Smooth muscle cell of the brain vasculature (primary cell): ENCODE data around the gene NLN.
A peak's percentile ranks its signal among the peaks of the same experiment; 100 is the strongest.
"Not testable (repeated sequence)": the region's sequence is repeated elsewhere in the genome, so short reads cannot be mapped to it uniquely, and the experiment has no call there.

Experiments used
- DNase-seq: peaks from one replicate; pipeline ENCODE4 v3.0.0-alpha.2; 2012; ENCODE audit warnings: low read depth, low spot score

NLN gene

DNA sequence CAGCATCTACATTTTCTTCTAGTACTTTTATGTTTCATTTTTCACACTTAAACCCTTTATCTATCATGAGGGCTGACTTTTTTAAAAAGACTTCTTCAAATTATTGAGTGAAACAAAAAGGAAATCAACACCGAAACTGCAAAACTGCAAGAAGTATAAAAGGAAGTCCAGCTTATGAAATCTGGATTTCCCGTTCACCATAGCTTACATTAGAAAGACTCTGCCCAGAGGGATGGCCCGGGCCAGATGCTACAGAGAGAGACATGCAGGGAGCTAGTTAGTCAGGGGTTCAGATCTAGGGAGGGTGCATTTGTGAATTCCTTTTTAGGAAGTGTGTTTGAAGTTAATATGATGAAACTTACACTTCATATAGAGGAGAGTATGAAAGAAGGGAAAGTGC, 10.0 kb downstream of the NLN start:
- not testable (repeated sequence) for DNase-seq

DNA sequence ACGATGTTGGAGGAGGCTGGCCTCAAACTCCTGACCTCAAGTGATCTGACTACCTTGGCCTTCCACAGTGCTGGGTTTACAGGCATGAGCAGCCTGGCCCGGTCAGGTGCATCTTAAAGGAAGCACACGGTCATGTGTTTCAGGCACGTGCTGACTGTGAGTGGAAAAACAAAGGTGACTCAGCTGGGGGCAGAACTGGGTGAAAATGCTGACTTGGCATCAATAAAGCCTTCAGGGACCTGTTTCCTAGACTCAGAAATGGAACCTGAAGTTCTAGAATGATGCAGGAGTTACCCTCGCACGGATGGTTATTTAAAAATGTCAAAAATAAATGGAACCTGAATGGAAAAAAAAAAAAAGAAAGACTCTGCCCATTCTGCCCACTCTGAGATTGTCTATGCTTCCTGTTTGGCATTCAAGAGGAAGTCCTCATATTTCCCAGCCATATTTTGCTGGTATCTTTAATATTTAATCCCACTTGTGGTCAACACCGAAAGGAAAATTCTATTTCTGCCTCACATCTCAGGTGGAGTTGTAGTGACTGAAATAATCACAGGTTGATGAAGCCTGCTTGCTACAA, 12.3 kb downstream of the NLN start:
- DNase-seq, result not testable (repeated sequence)

DNA sequence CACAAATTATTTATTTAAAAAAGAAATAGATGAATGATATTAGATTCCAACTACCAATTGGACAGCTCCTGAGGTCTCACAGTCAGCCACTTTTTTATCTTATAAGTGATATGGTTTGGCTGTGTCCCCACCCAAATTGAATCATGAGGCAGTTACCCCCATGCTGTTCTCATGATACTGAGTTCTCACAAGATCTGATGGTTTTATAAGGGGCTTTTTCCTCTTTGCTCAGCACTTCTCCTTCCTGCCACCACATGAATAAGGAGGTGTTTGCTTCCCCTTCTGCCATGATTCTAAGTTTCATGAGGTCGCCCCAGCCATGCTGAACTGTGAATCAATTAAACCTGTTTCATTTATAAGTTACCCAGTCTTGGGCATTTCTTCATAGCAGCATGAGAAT, 12.9 kb downstream of the NLN start:
- DNase-seq, result no peak

DNA sequence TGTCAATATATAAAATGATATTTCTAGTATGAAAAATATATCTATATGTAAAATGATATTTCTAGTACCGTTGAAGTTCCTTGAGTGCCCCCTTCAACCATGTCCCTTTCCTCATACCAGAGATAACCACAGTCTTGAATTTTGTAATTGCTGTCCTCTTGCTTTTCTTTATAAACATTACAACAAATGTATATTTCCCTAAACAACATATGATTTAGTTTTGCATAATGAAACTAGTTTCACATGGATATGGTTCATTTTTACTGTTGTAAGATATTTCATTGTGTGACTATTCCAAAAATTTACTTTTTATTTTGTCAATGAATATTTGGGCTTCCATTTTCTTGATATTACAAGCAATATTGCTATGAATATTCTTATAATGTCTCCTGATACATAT, 14.0 kb downstream of the NLN start:
- no peak for DNase-seq

DNA sequence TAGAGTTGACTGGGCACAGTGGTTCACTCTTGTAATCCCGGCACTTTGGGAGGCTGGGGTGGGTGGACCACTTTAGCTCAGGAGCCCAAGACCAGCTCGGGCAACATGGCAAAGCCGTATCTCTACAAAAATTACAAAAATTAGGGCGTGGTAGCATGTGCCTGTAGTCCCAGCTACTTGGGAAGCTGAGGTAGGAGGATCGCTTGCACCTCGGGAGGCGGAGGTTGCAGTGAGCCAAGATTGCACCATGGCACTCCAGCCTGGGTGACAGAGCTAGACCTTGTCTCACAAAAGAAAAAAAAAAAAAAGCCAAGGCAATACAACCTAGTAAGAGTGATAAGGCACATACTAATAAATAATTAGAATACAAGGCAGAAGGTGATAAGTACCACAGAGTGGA, 15.8 kb downstream of the NLN start:
- no peak for DNase-seq

DNA sequence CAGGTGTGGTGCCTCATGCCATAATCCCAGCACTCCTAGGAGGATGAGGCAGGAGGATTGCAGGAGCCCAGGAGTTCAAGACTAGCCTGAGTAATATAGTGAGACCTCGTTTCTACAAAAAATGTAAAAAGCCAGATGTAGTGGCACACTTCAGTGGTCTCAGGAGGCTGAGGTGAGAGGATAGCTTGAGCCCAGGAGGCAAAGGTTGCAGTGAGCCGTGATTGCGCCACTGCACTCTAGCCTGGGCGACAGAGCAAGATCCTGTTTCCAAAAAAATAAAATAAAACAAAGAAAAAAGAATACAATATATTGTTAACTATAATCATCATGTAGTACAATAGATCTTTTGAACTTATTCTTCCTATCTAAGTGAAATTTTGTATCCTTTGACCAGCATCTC, 16.3 kb downstream of the NLN start:
- no peak for DNase-seq

DNA sequence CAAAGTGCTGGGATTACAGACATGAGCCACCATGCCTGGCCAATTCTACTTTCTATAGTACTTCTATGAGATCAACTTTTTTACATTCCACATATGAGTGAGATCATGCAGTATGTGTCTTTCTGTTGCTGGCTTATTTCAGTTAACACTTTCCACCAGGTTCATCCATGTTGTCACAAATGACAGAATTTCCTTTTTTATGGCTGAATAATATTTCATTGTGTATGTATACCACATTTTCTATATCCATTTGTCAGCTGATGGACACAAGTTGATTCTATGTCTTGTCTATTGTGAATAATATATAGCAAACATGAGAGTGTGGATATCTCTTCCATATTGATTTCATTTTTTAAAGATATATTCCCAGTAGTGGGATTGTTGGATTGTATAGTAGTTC, 17.2 kb downstream of the NLN start:
- DNase-seq, result no peak

DNA sequence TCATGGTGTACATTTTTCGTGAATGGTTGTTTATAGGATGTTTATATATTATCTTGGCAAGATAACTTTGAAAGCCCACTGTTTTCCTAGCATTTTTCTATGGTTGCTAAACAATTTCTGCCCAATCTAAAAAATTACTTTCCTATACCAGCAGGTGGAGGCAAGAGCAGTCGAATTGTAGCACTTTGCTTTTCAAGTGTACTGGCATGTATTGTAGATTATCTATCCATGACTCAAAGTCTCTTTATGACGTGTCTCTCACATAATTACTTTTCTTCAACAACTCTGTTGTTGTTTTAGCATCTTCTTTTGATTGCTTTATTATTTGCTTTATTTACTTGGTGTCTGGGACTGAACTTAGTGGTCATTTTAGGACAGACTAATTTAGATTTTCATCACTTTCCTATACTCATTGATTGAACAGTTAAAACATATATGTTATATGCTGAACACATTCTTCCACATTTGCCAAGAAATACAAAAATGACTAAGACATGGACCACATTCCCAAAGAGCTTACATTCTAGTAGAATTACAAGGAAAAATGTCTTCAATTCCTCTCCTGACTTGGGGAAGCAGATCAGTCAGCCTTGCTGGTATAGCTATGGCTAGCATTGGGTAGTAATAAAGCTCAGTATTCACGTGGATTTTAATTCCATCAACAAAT, 20.7 kb downstream of the NLN start:
- no peak for DNase-seq

DNA sequence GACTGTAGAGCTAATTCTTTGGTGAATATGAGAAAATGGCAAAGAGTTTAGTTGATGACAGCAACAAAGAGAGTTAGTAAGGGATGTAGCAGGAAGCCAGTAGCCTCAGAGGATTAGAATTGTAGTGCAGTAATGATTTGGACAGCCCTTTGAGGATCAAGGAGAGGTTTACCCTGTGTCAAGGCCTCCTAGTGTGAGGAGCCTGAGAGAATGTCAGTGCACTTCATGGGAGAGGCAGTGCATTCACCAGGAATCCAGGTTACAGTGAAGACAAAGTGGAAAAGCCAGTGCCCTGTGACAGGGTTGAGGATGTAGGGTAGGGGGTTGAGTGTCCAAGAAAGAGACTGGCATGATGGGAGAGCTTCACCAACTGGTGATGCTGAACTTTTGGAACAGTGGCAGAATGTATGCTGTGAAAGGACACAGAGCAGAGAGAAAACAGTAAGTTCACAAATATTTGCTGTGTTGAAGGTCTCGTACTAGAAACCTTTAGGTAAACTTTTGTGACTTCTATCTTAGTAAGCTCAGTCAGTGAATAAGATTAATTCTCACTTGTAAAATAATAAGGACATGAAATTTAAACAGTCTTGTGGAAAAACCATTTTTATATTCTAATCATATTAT, 27.3 kb downstream of the NLN start:
- DNase-seq, result no peak

DNA sequence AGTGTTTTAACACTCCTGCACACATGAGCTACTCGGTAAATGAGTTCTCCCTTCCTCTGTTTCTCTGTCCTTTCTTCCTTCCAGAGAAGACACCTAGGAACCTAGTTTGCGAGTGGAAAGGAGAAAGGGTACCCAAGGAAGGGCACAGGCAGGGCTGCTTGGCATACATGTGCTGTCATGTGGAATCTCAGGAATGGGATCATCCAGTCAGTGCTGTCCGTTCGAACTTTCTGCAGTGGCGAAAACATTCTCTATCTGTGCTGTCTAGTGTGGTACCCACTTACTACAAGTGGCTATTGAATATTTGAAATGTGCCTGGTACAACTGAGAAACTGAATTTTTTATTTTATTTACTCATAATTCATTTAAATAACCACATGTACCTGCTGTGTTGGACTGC, 28.0 kb downstream of the NLN start:
- no peak for DNase-seq

DNA sequence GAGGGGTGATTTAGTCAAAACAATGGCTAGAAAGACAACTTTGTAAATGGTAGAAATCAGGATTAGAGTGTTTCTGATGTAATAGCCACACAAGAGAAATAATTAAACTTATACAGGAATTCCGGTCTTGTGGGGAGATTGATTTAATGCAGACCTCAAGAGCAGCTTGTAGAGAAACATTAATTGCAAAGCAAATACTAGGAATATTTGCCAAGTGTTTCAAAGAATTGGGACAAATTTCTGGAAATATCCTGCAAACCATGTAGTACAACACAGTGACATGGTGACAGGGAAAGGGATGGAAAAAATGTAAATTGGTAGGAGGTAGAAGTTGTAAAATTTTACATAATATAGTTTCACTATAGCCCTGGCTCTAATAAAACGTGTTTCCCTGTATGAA, 28.9 kb downstream of the NLN start:
- no peak for DNase-seq

DNA sequence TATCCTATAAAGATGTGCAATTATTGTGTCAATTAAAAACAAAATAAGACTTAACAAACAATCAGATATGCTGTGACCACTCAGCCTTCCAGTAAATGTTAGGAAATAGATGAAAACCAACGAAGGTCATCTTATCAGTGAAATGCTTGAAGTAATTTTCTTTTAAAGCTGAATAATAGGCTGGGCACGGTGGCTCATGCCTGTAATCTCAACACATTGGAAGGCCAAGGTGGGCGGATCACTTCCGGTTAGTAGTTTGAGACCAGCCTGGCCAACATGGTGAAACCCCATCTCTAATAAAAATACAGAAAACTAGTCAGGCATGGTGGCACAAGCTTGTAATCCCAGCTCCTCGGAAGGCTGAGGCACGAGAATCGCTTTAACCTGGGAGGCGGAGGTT, 31.2 kb downstream of the NLN start:
- no peak for DNase-seq

DNA sequence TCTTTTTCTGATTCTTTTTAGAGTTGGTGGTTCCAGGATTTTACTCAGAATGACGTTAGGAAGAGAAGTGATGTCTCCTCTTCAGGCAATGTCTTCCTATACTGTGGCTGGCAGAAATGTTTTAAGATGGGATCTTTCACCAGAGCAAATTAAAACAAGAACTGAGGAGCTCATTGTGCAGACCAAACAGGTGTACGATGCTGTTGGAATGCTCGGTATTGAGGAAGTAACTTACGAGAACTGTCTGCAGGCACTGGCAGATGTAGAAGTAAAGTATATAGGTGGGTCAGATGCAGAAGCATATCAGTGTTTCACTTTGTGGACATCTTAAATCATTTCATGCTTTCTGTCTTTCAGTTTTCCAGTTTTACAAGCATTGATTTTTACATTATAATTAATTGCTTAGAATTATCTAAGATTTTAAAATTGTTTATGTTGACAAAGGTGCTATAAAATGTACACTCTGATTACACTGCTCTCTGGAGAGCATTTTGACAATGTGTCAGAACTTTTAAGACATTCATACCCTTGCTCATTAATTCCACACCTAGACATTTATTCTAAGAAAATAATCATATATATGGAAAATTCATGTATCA, 36.6 kb downstream of the NLN start:
- DNase-seq, result no peak

DNA sequence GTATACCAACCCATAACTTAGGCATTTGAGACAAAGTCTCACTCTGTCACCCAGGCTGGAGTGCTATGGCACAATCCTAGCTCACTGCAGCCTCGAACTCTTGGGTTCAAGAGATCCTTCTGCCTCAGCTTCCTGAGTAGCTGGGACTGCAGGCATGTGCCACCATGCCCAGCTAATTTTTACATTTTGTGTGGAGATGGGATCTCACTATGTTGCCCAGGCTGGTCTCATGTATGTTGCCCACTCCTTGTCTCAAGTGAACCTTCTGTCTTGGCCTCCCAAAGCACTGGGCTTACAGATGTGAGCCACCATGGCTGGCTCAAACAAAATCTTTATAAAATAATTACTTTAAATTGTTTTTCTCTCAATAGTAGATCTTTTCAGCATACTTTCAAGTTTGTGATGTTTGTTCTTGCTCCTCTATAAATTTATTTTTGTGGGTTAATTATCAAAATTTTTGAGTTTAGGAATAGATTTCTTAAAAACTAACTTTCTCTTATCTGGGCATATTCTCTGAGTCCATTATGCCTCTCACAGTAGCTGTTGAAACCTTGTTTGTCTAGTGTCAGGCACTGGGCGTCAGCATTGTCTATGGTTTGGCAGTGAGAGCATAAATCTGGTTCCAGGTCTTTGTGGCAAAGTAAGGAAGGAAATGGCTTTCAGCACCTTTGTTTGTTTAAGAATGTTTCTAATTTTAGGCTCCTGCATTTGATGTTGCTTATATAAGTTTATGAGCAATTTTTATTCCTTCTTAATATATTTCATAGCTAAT, 38.7 kb downstream of the NLN start:
- no peak for DNase-seq

DNA sequence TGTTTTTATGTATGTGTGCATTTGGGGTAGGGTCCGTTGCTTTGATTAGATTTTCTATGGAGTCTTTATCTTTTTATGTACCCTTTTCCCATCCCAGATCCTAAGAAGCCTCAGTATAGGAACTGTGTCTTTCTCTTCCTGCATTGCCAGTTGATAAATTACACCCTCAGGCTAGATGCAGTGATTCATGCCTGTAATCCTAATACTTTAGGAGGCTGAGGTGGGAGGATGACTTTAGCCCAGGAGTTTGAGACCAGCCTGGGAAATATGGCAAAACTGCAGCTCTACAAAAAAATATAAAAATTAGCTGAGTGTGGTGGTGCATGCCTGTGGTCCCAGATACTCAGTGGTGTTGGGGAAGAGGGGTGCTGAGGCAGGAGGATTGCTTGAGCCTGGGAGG, 40.2 kb downstream of the NLN start:
- DNase-seq, result no peak

DNA sequence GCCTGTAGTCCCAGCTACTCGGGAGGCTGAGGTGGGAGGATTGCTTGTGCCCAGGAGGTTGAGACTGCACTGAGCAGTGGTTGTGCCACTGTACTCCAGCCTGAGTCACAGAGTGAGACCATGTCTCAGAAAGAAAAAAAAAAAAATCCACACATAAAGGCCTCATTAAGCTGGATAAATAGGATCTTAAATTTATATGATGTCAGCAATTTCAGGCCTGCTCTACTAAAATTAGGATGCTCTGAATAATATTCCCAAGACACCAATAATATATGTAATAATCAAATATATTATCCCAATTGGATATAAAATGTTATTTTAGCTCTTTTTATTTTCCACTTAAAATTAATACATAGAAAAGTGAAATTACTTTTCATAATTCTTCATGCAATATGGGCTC, 43.6 kb downstream of the NLN start:
- no peak for DNase-seq

DNA sequence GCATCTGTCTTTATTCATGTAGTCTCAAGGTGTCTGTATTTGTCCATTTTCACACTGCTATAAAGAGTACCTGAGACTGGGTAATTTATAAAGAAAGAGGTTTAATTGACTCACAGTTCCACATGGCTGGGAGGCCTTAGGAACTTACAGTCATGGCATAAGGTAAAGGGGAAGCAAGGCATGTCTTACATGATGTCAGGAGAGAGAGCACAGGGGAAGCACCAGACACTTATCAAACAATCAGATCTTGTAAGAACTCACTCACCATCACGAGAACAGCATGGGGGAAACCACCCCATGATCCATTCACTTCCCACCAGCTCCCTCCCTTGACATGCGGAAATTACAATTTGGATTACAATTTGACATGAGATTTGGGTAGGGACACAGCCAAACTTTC, 44.2 kb downstream of the NLN start:
- DNase-seq, result no peak

DNA sequence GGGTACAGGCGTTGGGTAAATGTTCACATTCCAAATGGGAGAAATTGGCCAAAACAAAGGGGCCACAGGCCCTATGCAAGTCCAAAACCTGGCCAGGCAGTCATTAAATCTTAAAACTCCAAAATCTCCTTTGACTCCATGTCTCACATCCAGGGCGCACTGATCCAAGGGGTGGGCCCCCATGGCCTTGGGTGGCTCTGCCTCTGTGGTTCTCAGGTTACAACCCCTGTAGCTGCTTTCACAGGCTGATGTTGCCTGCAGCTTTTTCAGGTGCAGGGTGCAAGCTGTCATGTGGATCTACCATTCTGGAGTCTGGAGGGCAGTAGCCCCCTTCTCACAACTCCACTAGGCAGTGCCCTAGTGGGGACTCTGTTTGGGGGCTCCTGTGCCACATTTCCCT, 44.8 kb downstream of the NLN start:
- no peak for DNase-seq

DNA sequence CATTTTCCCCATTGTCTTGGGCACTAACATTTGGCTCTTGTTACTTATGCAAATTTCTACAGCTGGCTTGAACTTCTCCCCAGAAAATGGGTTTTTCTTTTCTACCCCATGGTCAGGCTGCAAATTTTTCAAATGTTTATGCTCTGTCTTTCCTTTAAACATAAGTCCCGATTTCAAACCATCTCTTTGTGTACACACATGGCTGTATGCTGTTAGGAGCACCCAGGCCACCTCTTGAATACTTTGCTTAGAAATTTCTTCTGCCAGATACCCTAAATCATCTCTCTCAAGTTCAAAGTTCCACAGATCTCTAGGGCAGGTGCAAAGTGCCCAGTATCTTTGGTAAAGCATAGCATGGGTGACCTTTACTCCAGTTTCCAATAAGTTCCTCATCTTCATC, 45.6 kb downstream of the NLN start:
- DNase-seq, result no peak

DNA sequence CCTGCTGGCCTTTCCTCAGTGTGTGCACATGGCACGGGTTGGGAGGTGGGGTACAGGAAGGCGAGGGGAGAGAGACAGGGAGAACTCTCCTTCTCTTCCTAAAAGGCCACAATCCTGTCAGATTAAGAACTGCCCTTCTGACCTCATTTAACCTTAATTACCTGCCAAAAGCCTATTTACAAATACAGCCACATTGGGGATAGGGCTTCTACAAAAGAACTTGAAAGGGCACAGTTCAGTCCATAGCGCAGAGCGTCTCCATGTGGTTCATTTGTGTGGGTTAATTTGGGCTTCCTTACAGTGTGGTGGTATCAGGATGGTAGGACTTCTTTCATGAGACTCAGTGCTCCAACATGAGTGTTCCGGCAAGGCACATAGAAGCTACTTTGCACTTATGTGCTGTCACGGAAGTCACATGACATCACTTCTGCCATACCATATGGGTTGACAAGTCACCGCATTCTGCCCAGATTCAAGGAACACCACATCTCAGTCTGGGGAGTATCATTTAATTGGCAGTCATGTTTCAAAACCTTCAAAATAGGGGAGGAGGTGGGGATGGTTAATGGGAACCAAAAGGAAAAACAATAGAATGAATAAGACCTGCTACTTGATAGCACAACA, 46.8 kb downstream of the NLN start:
- DNase-seq, result no peak

DNA sequence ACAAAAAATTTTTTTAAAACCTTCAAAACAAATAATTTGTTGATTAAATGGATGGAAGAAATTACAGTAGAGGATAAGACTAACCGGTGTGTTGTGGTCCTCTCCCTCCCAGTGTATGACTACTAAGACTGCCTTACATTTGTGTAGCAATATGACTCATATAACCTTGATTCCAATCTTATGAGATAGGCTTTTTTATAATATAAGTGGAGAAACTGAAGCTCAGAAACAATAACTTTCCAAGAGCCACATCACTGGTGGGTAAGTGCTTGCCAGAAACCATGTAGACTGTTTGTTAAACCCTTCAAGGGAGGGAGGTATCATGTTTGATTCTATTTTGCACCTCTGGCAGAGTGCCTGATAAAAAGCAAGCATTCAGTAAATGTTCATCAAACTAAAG, 47.5 kb downstream of the NLN start:
- DNase-seq, result peak; percentile 44

DNA sequence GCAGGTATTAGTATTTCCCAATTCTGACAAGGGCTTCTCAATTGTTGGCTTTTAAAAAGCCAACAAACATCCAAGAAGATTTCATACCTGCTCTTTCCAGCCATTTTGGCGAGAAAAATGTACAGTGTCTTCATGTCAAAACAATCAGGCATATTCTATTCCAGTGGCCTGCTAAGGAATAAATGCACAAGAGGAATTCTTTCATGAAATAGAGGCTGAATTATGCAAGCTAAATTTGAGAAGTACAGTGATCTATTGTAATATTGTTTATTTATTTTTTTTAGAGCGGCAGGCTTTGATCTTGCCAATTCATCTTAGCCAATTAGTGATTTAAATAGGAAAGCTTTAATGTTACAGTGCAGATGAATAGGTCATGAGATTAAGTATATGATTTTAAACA, 49.3 kb downstream of the NLN start:
- DNase-seq, result no peak
